Adrenal gland (tissue), 12 donors: ENCODE results near the gene ACOT13. TPM values are rescaled to one million over a fixed set of nuclear protein-coding genes. Genes with fewer than 3 reads are reported as not detected.

ENCODE experiments used
- DNase-seq, 7 donors: peaks; one replicate each; pipeline ENCODE4 v3.0.0-alpha.2; 2019 to 2020
- H3K27ac ChIP-seq, 5 donors: fragments of 200-600 bp; sonication (generic) in 4 of 5; 1 replicate in 3 of 5; 2 replicates in 2 of 5; pipeline versions ENCODE4 v1.5.1 to v1.8.0; 2016 to 2020; ENCODE audit warnings: mild to moderate bottlenecking in 1 of 5
- H3K27me3 ChIP-seq: fragments of 200-600 bp; 2 replicates; pipeline ENCODE4 v1.8.0; 2021
- H3K36me3 ChIP-seq, 2 donors: fragments of 200-600 bp; replicated peaks in 1 of 2; 1 replicate in 1 of 2; 2 replicates in 1 of 2; pipeline versions ENCODE4 v1.5.1 to v1.8.0; 2018 to 2022
- H3K4me1 ChIP-seq, 2 donors: fragments of 200-600 bp; replicated peaks in 1 of 2; 1 replicate in 1 of 2; 2 replicates in 1 of 2; pipeline versions ENCODE4 v1.5.1 to v1.8.0; 2018 to 2021
- H3K4me3 ChIP-seq, 4 donors: fragments of 200-600 bp; sonication (generic) in 3 of 4; one replicate each; pipeline ENCODE4 v1.5.1; 2016 to 2018
- H3K9me3 ChIP-seq, 3 donors: fragments of 200-600 bp; sonication (generic) in 1 of 3; replicated peaks in 1 of 3; 1 replicate in 2 of 3; 2 replicates in 1 of 3; pipeline versions ENCODE4 v1.5.1 to v1.8.0; 2016 to 2021
- CTCF ChIP-seq, 6 experiments: fragments of 450-650 bp in 4 of 6; fragments of 200-600 bp in 2 of 6; sonication (generic) in 1 of 6; IDR thresholded peaks; 1 replicate in 5 of 6; 2 replicates in 1 of 6; pipeline versions ENCODE4 v1.5.1 to v1.8.0; 2016 to 2021; ENCODE audit warnings: antibody characterized with exemption in 6 of 6, mild to moderate bottlenecking in 2 of 6, moderate library complexity in 1 of 6
- POLR2A ChIP-seq, 2 donors: fragments of 450-650 bp; IDR thresholded peaks; one replicate each; pipeline ENCODE4 v1.6.1; 2017; ENCODE audit warnings: antibody characterized with exemption in 2 of 2, mild to moderate bottlenecking in 2 of 2, moderate library complexity in 1 of 2
- WGBS, 4 donors: extraction: QIAGEN DNeasy Blood & Tissue Kit in 2 of 4; methylation state at CpG; one replicate each; pipeline versions ENCODE4 v1.1.5 to v1.1.7; 2013 to 2017; 5-methylcytosine and 5-hydroxymethylcytosine counted together
- intact Hi-C, 2 donors: fragments of 100-400 bp; cut with DNase I; formaldehyde crosslinking; loops; one replicate each; pipeline versions ENCODE4 v1.14.1 to v1.15.0; 2022 to 2023
- polyA plus RNA-seq, 3 donors: library from polyadenylated mRNA; stranded (reverse); fragments of 200-250 nt in 2 of 3; fragments of 350-450 nt in 1 of 3; fragmentation: Illumina TruSeq in 1 of 3; extraction: RNeasy Lipid Tissue Mini Kit (QIAGEN cat#74804) in 1 of 3; gene quantifications; one replicate each; pipeline ENCODE4 v1.2.3, GENCODE V29; 2013 to 2014
- total RNA-seq, 9 donors: library from RNA; depleted of rRNA in 4 of 9; stranded (reverse); fragments of >200 nt in 4 of 9; fragments of 120-200 nt in 1 of 9; fragmentation: NEBNext Ultra II Directional in 1 of 9; extraction: Animal tissue kit (Norgen Biotek cat#: 25700) in 1 of 9; gene quantifications; one replicate each; pipeline versions ENCODE4 v1.1.0 to v1.2.4, GENCODE V29; 2013 to 2023
- donor health status: healthy with polysubstance abuse.
- donor health status: Bipolar disorder and iron deficiency.
- donor health status: DM: yes; HTN: yes; CAD: no.
- donor health status: DM: no; HTN: no; CAD: no.
- donor health status: DM: no; HTN: no; CAD: no.
- donor health status: DM: yes; HTN: yes; CAD: no.

ACOT13 gene
- total and polyA plus RNA-seq, 12 donors = 6.9 to 104 (median 21.7) TPM

GRCh38 chr6:24680582-24680981, 13.7 kb downstream of the ACOT13 start:
- Histone ChIP-seq H3K9me3 (no peaks in the 10 kb centered on the region), H3K27me3 (no peaks in the 10 kb centered on the region)
- DNase-seq = no peak

DNA sequence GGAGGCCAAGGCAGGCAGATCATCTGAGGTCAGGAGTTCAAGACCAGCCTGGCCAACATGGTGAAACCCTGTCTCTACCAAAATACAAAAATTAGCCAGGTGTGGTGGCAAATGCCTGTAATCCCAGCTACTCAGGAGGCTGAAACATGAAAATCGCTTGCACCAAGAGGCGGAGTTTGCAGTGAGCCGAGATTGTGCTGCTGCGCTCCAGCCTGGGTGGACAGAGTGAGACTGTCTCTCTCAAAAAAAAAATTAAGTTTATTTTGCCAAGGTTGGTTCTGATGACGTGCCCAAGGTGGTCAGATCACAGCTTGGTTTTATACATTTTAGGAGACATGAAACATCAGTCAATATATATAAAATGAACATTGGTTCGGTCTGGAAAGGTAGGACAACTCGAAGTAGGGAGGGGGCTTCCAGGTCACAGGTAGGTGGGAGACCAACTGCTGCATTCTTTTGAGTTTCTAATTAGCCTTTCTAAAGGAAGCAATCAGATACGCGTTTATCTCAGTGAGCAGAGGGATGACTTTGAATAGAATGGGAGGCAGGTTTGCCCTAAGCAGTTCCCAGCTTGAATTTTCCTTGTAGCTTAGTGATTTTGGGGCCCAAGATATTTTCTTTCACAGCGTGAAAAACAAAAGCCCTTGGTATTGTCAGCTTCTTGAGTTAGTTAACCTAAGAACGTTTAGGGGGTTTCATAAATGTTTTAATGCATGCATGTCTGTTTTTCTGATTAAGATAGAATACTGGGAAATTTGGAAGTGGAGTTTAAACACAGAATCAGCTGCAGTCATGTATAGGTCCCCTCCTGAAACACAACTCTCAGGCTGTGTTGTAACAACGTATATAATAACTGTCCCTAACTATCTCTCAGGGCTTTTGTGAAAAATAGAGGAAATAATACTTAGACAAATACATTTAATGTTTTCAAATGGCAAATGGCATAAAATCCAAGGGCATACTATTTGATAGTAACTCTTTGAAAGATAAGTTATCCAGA, 16.7 kb downstream of the ACOT13 start:
- H3K27me3 ChIP-seq = no peaks in the 10 kb centered on the region
- no peak for TF ChIP-seq CTCF (IDR thresholded peaks at IDR 0.05)
- TF ChIP-seq POLR2A (IDR thresholded peaks at IDR 0.05) = no peak
- H3K27ac ChIP-seq = no peak overlapping the region
- H3K4me1 ChIP-seq = no peaks in the 10 kb centered on the region
- WGBS, 4 donors = 75 to 82% (median 79%) methylated on average over 12 of the region's 12 CpGs
- no peaks in the 10 kb centered on the region for H3K36me3 ChIP-seq
- no peaks in the 10 kb centered on the region for H3K9me3 ChIP-seq
- DNase-seq = no peak
- intact Hi-C loops = no loop called here
- no peak overlapping the region for H3K4me3 ChIP-seq

More at GRCh38 chr6:24680582-24680981, 13.7 kb downstream of the ACOT13 start:
- no peaks in the 10 kb centered on the region for H3K36me3 ChIP-seq
- intact Hi-C loops = no loop called here
- no peak for TF ChIP-seq CTCF (IDR thresholded peaks at IDR 0.05)
- TF ChIP-seq POLR2A (IDR thresholded peaks at IDR 0.05) = no peak
- WGBS, 4 donors = 87 to 94% (median 92%) methylated on average over 7 of the region's 7 CpGs
- H3K27ac ChIP-seq = no peak overlapping the region
- H3K4me3 ChIP-seq = no peak overlapping the region
- H3K4me1 ChIP-seq = no peaks in the 10 kb centered on the region

- 88 to 100% (median 92%) methylated on average over 1 of the region's 1 CpG for WGBS, 4 donors
- TF ChIP-seq POLR2A (IDR thresholded peaks at IDR 0.05) (no peak), CTCF (IDR thresholded peaks at IDR 0.05) (no peak)
- Histone ChIP-seq H3K9me3 (no peaks in the 10 kb centered on the region), H3K27ac (no peak overlapping the region), H3K4me1 (peaks cover 0 to 5% of the 10 kb centered on the region in 2 donors), H3K27me3 (no peaks in the 10 kb centered on the region), H3K36me3 (no peaks in the 10 kb centered on the region), H3K4me3 (no peak overlapping the region)
- intact Hi-C loops = no loop called here
- DNase-seq = no peak
These were observed 19.5 kb downstream of the ACOT13 start for GRCh38 chr6:24686408-24686807.

DNA sequence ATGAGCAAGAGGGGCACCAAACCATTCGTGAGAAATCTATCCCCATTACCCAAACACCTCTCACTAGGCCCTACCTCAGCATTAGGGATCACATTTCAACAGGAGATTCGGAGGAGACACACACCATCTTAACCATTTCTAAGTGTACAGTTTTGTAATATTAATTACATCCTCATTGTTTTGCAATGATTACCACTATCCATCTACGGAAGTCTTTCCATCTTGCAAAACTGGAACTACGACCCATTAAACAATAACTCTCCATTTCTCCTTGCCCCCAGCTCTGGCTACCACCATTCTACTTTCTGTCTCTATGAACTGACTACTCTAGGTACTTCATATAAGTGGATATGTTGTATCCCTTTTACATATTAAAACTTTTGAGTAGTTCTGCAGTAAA, 20.1 kb downstream of the ACOT13 start:
- Histone ChIP-seq H3K27me3 (no peaks in the 10 kb centered on the region), H3K27ac (no peak overlapping the region), H3K4me1 (peaks cover 0 to 5% of the 10 kb centered on the region in 2 donors), H3K9me3 (no peaks in the 10 kb centered on the region), H3K36me3 (no peaks in the 10 kb centered on the region), H3K4me3 (no peak overlapping the region)
- TF ChIP-seq CTCF (IDR thresholded peaks at IDR 0.05) = no peak
- no peak for TF ChIP-seq POLR2A (IDR thresholded peaks at IDR 0.05)
- no peak for DNase-seq
- intact Hi-C loops = no loop called here
- WGBS, 4 donors = 90 to 95% (median 92%) methylated on average over 4 of the region's 4 CpGs
